ENCODE data around the gene HS1BP3.
A peak's percentile ranks its signal among the peaks of the same experiment; 100 is the strongest.

GRCh38 chr2:20666304-20667150 lies 15.6 kb upstream of the HS1BP3 start, which contains the start of gene GDF7:
- peak in 1 of 2 donors; percentile 19 for TF ChIP-seq POLR2A (IDR thresholded peaks at IDR 0.05)
- TF ChIP-seq CTCF (IDR thresholded peaks at IDR 0.05) = peak in 2 of 4 experiments; percentile 41 to 51
